SK-N-SH (cell line): ENCODE data around the gene SNAP23. TPM values are rescaled to one million over a fixed set of nuclear protein-coding genes. Genes with fewer than 3 reads are reported as not detected.
A peak's percentile ranks its signal among the peaks of the same experiment; 100 is the strongest.

Experiments
- EP300 ChIP-seq, 2 experiments: IDR thresholded peaks; 2 replicates each; pipeline versions ENCODE4 v1.4.0 to v1.6.1; 2012; ENCODE audit warnings: borderline replicate concordance in 1 of 2, low read depth in 1 of 2, low read length in 1 of 2
- GABPA ChIP-seq: IDR thresholded peaks from 2 replicates; pipeline ENCODE4 v1.4.0; 2012; ENCODE audit warnings: low read depth, mild to moderate bottlenecking
- GATA2 ChIP-seq: sonication (generic); formaldehyde crosslinking; IDR thresholded peaks from 2 replicates; pipeline ENCODE4 v1.5.0; 2020; ENCODE audit warnings: mild to moderate bottlenecking, missing genetic modification reagents
- IRF3 ChIP-seq: fragments of 150-350 bp; IDR thresholded peaks from 2 replicates; pipeline ENCODE4 v1.6.1; 2016; ENCODE audit warnings: mild to moderate bottlenecking, low read depth, low read length
- JUND ChIP-seq: IDR thresholded peaks from 2 replicates; pipeline ENCODE4 v1.4.0; 2012
- NRF1 ChIP-seq: IDR thresholded peaks from 2 replicates; pipeline ENCODE4 v1.6.1; 2012; ENCODE audit warnings: low read depth, mild to moderate bottlenecking, low read length
- PBX3 ChIP-seq: IDR thresholded peaks from 2 replicates; pipeline ENCODE4; 2012
- RCOR1 ChIP-seq: fragments of 150-350 bp; IDR thresholded peaks from 2 replicates; pipeline ENCODE4 v1.6.1; 2017; ENCODE audit warnings: antibody characterized with exemption, low read length
- REST ChIP-seq: IDR thresholded peaks from 2 replicates; pipeline ENCODE4 v1.6.1; 2012; ENCODE audit warnings: mild to moderate bottlenecking, low read depth, low read length, moderate library complexity
- RFX5 ChIP-seq: IDR thresholded peaks from 2 replicates; pipeline ENCODE4 v1.6.1; 2012; ENCODE audit warnings: mild to moderate bottlenecking, improper control_type of control experiment, low read length
- RXRA ChIP-seq: IDR thresholded peaks from 2 replicates; pipeline ENCODE4 v1.4.0; 2012; ENCODE audit warnings: low read depth, mild to moderate bottlenecking, borderline replicate concordance
- SIN3A ChIP-seq: IDR thresholded peaks from 2 replicates; pipeline ENCODE4 v1.6.1; 2012; ENCODE audit warnings: low read depth, mild to moderate bottlenecking, low read length, moderate library complexity, borderline replicate concordance
- TCF12 ChIP-seq: IDR thresholded peaks from 2 replicates; pipeline ENCODE4 v1.4.0; 2012
- TEAD4 ChIP-seq: IDR thresholded peaks from 2 replicates; pipeline ENCODE4 v1.4.0; 2012; ENCODE audit warnings: mild to moderate bottlenecking, borderline replicate concordance; ENCODE audit not compliant: insufficient read depth
- USF1 ChIP-seq: IDR thresholded peaks from 2 replicates; pipeline ENCODE4 v1.4.0; 2012; ENCODE audit warnings: low read depth, borderline replicate concordance
- polyA plus RNA-seq, 3 experiments: library from polyadenylated mRNA; depleted of rRNA; stranded (reverse); fragments of >200 nt; gene quantifications; 2 replicates each; pipeline ENCODE4 v1.2.3, GENCODE V29; 2012

SNAP23 gene
- polyA plus RNA-seq, 1 of the 3 experiments (the other 2 are of a cell fraction) = 39.2 TPM

- TF ChIP-seq IRF3 (no peak), EP300 (IDR thresholded peaks at IDR 0.05; ENCODE audit: borderline replicate concordance in 1 of 2, low read depth in 1 of 2, low read length in 1 of 2) (no peak), GATA2 (CRISPR knock-in tag) (no peak), NRF1 (0 out of 2 replicates have a peak, but pooled peaks have one; percentile 16), TCF12 (no peak), RFX5 (0 out of 2 replicates have a peak, but pooled peaks have one; percentile 6), SIN3A (peak; percentile 79; the same call in 1 of the 2 replicates), RCOR1 (0 out of 2 replicates have a peak, but pooled peaks have one; percentile 12), PBX3 (no peak), USF1 (no peak), RXRA (no peak), JUND (no peak), GABPA (no peak), TEAD4 (no peak), REST (0 out of 2 replicates have a peak, but pooled peaks have one; percentile 5)
Observed at GRCh38 chr15:42548249-42549031, 53.0 kb downstream of the SNAP23 start, which contains the start of the genes HAUS2 and LRRC57 (continued).
